Measurements from ENCODE around the gene SSBP3. TPM values are rescaled to one million over a fixed set of nuclear protein-coding genes. Genes with fewer than 3 reads are reported as not detected.

The SSBP3 gene
- total RNA-seq, 4 donors from 2014 or later: 28.7 to 162 (median 37.0) TPM

DNA sequence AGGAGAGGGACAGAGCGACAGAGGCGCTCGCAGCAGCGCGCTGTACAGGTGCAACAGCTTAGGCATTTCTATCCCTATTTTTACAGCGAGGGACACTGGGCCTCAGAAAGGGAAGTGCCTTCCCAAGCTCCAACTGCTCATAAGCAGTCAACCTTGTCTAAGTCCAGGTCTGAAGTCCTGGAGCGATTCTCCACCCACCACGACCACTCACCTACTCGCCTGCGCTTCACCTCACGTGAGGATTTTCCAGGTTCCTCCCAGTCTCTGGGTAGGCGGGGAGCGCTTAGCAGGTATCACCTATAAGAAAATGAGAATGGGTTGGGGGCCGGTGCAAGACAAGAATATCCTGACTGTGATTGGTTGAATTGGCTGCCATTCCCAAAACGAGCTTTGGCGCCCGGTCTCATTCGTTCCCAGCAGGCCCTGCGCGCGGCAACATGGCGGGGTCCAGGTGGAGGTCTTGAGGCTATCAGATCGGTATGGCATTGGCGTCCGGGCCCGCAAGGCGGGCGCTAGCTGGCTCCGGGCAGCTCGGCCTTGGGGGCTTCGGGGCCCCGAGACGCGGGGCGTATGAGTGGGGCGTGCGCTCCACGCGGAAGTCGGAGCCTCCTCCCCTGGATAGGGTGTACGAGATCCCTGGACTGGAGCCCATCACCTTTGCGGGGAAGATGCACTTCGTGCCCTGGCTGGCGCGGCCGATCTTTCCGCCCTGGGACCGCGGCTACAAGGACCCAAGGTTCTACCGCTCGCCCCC lies 206.3 kb downstream of the SSBP3 start, which contains the start of the genes CYB5RL and MRPL37:
Gene CYB5RL, minus strand, starts transcription at position 266 of the 754 bp plus-strand sequence. CDS start 4,414 bp downstream, outside the sequence.
Gene MRPL37, plus strand, starts transcription at position 403 of the 754 bp plus-strand sequence. Its CDS starts 77 bp downstream, at position 480.
- 0% methylated on average over 1 to 40 of the region's 51 CpGs for WGBS, 2 donors (ENCODE audit: low coverage in 1 of 2)
- intact Hi-C loops (cut with DNase I; ENCODE audit: low total_unique reads) (loop anchor here (5.0 kb wide), 1 partner anchor 287 kb away; no protein-coding TSS in a partner anchor), in situ Hi-C loops (cut with MboI; ENCODE audit: low pct_ligation_motif_present in 1 of 4, low pct_unique_long_range_greater_than_20kb in 1 of 4, low sequenced_read_pairs in 3 of 4) (loop anchor here in 1 of 4 donors (25.0 kb wide), 1 partner anchor 187 kb away; no protein-coding TSS in a partner anchor)
- no peaks in the 10 kb centered on the region for H3K9me3 ChIP-seq
- peak; percentile 94 for DNase-seq
- peak within 1 kb of the TSS; percentile 80 to 87 (median 82) for H3K27ac ChIP-seq
- peak within 1 kb of the TSS; percentile 84 to 97 (median 90) for H3K4me3 ChIP-seq
- H3K36me3 ChIP-seq: no peaks in the 10 kb centered on the region
- TF ChIP-seq, protein P1, sequence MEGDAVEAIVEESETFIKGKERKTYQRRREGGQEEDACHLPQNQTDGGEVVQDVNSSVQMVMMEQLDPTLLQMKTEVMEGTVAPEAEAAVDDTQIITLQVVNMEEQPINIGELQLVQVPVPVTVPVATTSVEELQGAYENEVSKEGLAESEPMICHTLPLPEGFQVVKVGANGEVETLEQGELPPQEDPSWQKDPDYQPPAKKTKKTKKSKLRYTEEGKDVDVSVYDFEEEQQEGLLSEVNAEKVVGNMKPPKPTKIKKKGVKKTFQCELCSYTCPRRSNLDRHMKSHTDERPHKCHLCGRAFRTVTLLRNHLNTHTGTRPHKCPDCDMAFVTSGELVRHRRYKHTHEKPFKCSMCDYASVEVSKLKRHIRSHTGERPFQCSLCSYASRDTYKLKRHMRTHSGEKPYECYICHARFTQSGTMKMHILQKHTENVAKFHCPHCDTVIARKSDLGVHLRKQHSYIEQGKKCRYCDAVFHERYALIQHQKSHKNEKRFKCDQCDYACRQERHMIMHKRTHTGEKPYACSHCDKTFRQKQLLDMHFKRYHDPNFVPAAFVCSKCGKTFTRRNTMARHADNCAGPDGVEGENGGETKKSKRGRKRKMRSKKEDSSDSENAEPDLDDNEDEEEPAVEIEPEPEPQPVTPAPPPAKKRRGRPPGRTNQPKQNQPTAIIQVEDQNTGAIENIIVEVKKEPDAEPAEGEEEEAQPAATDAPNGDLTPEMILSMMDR (IDR thresholded peaks at IDR 0.05): no peak
- no peak for TF ChIP-seq EP300 (IDR thresholded peaks at IDR 0.05; ENCODE audit: low read depth)
- peak; percentile 36 to 55 (median 48) for TF ChIP-seq POLR2AphosphoS5 (IDR thresholded peaks at IDR 0.05)
- peak; percentile 55 for TF ChIP-seq POLR2A (IDR thresholded peaks at IDR 0.05)
- H3K27me3 ChIP-seq: no peaks in the 10 kb centered on the region
- H3K4me1 ChIP-seq: peaks cover 10 to 28% (median 23%) of the 10 kb centered on the region in 4 donors

DNA sequence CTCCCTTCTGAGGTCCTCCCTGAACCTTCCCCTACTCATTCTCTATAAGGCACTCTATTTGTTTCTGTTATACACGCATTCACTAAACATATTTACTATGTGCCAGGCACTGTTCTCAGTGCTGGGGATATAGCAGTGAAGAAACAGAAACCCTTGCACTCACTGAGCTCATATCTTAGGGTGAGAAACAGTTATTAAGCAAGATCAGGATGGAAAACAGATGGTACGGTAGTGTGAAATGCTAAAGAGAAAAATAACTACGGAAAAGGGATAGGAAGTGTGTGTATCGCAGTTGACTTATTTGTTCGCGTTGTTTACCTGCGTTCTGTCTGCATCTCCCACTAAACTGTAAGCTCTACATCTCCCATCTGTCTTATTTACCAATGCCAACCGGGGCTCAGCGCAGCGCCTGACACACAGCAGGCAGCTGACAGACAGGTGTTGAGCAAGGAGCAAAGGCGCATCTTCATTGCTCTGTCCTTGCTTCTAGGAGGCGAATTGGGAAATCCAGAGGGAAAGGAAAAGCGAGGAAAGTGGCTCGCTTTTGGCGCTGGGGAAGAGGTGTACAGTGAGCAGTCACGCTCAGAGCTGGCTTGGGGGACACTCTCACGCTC lies 206.9 kb downstream of the SSBP3 start:
- Histone ChIP-seq H3K27me3 (no peaks in the 10 kb centered on the region), H3K9me3 (no peaks in the 10 kb centered on the region), H3K4me3 (peak overlapping the region; percentile 51 to 97 (median 90)), H3K4me1 (peaks cover 10 to 28% (median 23%) of the 10 kb centered on the region in 4 donors), H3K27ac (peak overlapping the region; percentile 80 to 87 (median 82)), H3K36me3 (no peaks in the 10 kb centered on the region)
- intact Hi-C loops (cut with DNase I; ENCODE audit: low total_unique reads) (no loop called here), in situ Hi-C loops (cut with MboI; ENCODE audit: low pct_ligation_motif_present in 1 of 4, low pct_unique_long_range_greater_than_20kb in 1 of 4, low sequenced_read_pairs in 3 of 4) (loop anchor here in 1 of 4 donors (25.0 kb wide), 1 partner anchor 188 kb away; no protein-coding TSS in a partner anchor)
- TF ChIP-seq POLR2AphosphoS5 (IDR thresholded peaks at IDR 0.05): no peak
- TF ChIP-seq EP300 (IDR thresholded peaks at IDR 0.05; ENCODE audit: low read depth): no peak
- TF ChIP-seq, protein P1 (IDR thresholded peaks at IDR 0.05): no peak
- TF ChIP-seq POLR2A (IDR thresholded peaks at IDR 0.05): no peak
- WGBS, 2 donors (ENCODE audit: low coverage in 1 of 2): 11 to 23% methylated on average over 9 to 17 of the region's 17 CpGs
- DNase-seq: no peak

DNA sequence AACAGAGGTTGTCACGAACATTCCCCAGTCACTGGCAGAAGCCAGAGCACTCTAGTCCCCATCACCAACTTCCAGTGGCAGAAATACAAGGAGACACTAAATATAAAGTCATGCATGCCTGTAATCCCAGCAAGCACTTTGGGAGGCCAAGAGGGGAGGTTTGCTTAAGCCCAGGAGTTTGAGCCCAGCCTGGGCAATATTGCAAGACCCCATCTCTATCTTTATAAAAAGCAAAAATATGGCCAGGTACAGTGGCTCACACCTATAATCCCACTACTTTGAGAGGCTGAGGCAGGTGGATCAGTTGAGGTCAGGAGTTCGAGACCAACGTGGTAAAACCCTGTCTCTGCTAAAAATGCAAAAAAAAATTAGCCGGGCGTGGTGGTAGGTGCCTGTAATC lies 212.7 kb downstream of the SSBP3 start:
- no peak overlapping the region for H3K27ac ChIP-seq
- in situ Hi-C loops (cut with MboI; ENCODE audit: low pct_ligation_motif_present in 1 of 4, low pct_unique_long_range_greater_than_20kb in 1 of 4, low sequenced_read_pairs in 3 of 4) (loop anchor here in 1 of 4 donors (25.0 kb wide), 1 partner anchor 194 kb away; no protein-coding TSS in a partner anchor), intact Hi-C loops (cut with DNase I; ENCODE audit: low total_unique reads) (no loop called here)
- no peaks in the 10 kb centered on the region for H3K4me1 ChIP-seq
- no peak overlapping the region for H3K4me3 ChIP-seq
- DNase-seq: no peak
- H3K27me3 ChIP-seq: no peaks in the 10 kb centered on the region
- no peaks in the 10 kb centered on the region for H3K9me3 ChIP-seq
- TF ChIP-seq POLR2A (IDR thresholded peaks at IDR 0.05) (no peak), EP300 (IDR thresholded peaks at IDR 0.05; ENCODE audit: low read depth) (no peak), POLR2AphosphoS5 (IDR thresholded peaks at IDR 0.05) (no peak)
- TF ChIP-seq, protein P1 (IDR thresholded peaks at IDR 0.05): no peak
- WGBS, 2 donors (ENCODE audit: low coverage in 1 of 2): 89 to 92% methylated on average over 5 of the region's 5 CpGs
- no peaks in the 10 kb centered on the region for H3K36me3 ChIP-seq

DNA sequence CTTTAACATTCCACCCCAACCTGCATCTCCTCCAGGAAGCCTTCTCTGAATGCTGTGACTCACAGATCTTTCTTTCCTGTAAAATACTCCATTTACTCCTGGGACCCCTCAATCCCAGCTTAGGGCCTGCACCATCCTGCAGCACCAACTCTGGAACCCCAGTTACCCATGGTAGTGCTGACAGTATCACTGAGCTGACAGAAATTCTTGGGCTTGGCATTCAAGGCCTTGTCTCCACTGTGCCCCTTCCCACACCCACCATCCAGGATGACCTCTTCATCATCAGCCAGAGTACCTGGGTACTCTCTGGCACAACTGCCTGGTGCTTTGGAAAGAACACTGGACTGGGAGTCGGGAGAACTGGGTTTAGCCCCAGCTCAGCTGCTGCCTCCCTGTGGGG lies 214.7 kb downstream of the SSBP3 start:
- Histone ChIP-seq H3K4me3 (no peak overlapping the region), H3K36me3 (no peaks in the 10 kb centered on the region), H3K9me3 (no peaks in the 10 kb centered on the region), H3K27ac (no peak overlapping the region), H3K27me3 (no peaks in the 10 kb centered on the region), H3K4me1 (no peaks in the 10 kb centered on the region)
- DNase-seq: no peak
- 100% methylated on average over 1 of the region's 1 CpG for WGBS, 2 donors (ENCODE audit: low coverage in 1 of 2)
- in situ Hi-C loops (cut with MboI; ENCODE audit: low pct_ligation_motif_present in 1 of 4, low pct_unique_long_range_greater_than_20kb in 1 of 4, low sequenced_read_pairs in 3 of 4) (loop anchor here in 1 of 4 donors (25.0 kb wide), 1 partner anchor 196 kb away; no protein-coding TSS in a partner anchor), intact Hi-C loops (cut with DNase I; ENCODE audit: low total_unique reads) (no loop called here)
- no peak for TF ChIP-seq EP300 (IDR thresholded peaks at IDR 0.05; ENCODE audit: low read depth)
- TF ChIP-seq POLR2A (IDR thresholded peaks at IDR 0.05): no peak
- TF ChIP-seq POLR2AphosphoS5 (IDR thresholded peaks at IDR 0.05): no peak
